ENCODE data around the gene GLI3.
A peak's percentile ranks its signal among the peaks of the same experiment; 100 is the strongest.

The GLI3 gene

GRCh38 chr7:42103456-42103855 lies 133.6 kb downstream of the GLI3 start:
- DNase-seq (ENCODE audit: low read depth), result no peak
- TF ChIP-seq CTCF (conservative IDR thresholded peaks at IDR 0.05; ENCODE audit: low read length), result no peak

GRCh38 chr7:42103020-42103419 lies 134.0 kb downstream of the GLI3 start:
- no peak for TF ChIP-seq CTCF (conservative IDR thresholded peaks at IDR 0.05; ENCODE audit: low read length)
- DNase-seq (ENCODE audit: low read depth), result no peak
- H3K4me3 ChIP-seq (ENCODE audit: low read length), result no peak overlapping the region

More at GRCh38 chr7:42103456-42103855, 133.6 kb downstream of the GLI3 start:
- no peak overlapping the region for H3K4me3 ChIP-seq (ENCODE audit: low read length)

- DNase-seq (ENCODE audit: low read depth), result no peak
- no peak for TF ChIP-seq CTCF (conservative IDR thresholded peaks at IDR 0.05; ENCODE audit: low read length)
- H3K4me3 ChIP-seq (ENCODE audit: low read length), result no peak overlapping the region
Observed at GRCh38 chr7:42102301-42102700, 134.7 kb downstream of the GLI3 start.

GRCh38 chr7:42100156-42100508 lies 136.9 kb downstream of the GLI3 start:
- H3K4me3 ChIP-seq (ENCODE audit: low read length), result no peak overlapping the region
- TF ChIP-seq CTCF (conservative IDR thresholded peaks at IDR 0.05; ENCODE audit: low read length), result no peak
- peak; percentile 37 for DNase-seq (ENCODE audit: low read depth)

GRCh38 chr7:42099470-42100155 lies 137.4 kb downstream of the GLI3 start:
- H3K4me3 ChIP-seq (ENCODE audit: low read length), result no peak overlapping the region
- TF ChIP-seq CTCF (conservative IDR thresholded peaks at IDR 0.05; ENCODE audit: low read length), result no peak
- DNase-seq (ENCODE audit: low read depth), result no peak

- DNase-seq (ENCODE audit: low read depth), result no peak
- no peak for TF ChIP-seq CTCF (conservative IDR thresholded peaks at IDR 0.05; ENCODE audit: low read length)
- H3K4me3 ChIP-seq (ENCODE audit: low read length), result no peak overlapping the region
Observed at GRCh38 chr7:42099066-42099465, 137.9 kb downstream of the GLI3 start.

GRCh38 chr7:42097752-42098151 lies 139.3 kb downstream of the GLI3 start:
- peak; percentile 48 for TF ChIP-seq CTCF (conservative IDR thresholded peaks at IDR 0.05; ENCODE audit: low read length)
- peak; percentile 88 for DNase-seq (ENCODE audit: low read depth)
- H3K4me3 ChIP-seq (ENCODE audit: low read length), result no peak overlapping the region
